ENCODE data around the gene NOP58.
"Not testable (repeated sequence)": the region's sequence is repeated elsewhere in the genome, so short reads cannot be mapped to it uniquely, and the experiment has no call there.

NOP58 gene, protein sequence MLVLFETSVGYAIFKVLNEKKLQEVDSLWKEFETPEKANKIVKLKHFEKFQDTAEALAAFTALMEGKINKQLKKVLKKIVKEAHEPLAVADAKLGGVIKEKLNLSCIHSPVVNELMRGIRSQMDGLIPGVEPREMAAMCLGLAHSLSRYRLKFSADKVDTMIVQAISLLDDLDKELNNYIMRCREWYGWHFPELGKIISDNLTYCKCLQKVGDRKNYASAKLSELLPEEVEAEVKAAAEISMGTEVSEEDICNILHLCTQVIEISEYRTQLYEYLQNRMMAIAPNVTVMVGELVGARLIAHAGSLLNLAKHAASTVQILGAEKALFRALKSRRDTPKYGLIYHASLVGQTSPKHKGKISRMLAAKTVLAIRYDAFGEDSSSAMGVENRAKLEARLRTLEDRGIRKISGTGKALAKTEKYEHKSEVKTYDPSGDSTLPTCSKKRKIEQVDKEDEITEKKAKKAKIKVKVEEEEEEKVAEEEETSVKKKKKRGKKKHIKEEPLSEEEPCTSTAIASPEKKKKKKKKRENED

DNA sequence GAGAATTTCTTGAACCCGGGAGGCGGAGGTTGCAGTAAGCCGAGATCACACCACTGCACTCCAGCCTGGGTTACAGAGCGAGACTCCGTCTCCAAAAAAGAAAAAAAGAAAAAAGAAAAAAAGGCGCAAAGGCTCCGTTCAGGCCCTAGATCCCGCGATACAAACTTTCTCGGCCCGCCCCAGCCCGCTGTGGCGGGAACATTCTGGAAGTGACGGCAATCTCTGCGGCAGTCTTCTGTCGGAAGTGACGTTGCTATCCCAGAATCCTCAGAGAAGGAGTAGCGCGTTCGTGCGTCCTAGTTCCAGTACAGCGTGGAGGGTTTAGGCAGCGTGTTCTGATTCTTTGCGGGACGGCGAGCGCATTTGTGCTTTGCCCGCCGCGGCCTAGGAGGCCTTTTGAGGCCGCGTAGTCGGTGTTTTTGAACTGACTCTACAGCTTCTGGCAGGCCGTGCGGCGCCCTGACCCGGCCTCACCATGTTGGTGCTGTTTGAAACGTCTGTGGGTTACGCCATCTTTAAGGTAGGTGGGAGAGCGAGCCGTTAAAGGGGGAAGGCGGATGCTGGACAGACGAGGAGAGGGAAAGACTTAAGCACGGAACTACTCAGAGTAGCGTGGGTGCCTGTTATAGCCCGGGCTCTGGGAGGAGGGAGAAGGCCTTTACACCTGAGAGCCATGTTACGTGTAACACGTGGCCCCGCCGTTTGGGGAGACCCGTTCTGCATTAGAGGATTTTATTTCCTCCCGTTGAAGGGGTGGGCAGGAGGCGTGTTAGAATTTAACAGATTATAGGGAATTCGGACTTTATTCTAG lies at the start of gene NOP58:
Gene NOP58 (plus strand): TSS at position 297 of the 811 bp plus-strand sequence. CDS start 179 bp downstream, at position 476.
- peak; percentile 94 for DNase-seq

DNA sequence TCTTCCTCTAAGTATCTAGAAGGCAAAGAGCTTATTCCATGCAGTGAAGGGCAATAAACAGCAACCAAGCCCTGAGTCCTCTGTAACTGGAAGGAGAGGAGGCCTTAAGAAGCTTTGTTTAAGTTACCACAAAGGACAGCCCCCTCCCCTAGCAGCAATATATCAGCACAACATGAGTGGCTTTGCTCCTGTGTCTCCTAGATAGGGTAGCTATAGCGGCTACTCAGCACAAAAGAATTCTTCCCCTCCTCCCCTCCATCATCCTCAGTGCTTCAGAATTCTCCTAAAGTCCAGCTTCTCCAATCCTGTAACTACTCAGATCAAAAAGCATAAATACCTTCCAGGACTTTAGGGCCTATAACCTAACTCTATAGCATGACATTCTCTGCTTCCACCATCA lies 43.7 kb upstream of the NOP58 start:
- no peak for DNase-seq

DNA sequence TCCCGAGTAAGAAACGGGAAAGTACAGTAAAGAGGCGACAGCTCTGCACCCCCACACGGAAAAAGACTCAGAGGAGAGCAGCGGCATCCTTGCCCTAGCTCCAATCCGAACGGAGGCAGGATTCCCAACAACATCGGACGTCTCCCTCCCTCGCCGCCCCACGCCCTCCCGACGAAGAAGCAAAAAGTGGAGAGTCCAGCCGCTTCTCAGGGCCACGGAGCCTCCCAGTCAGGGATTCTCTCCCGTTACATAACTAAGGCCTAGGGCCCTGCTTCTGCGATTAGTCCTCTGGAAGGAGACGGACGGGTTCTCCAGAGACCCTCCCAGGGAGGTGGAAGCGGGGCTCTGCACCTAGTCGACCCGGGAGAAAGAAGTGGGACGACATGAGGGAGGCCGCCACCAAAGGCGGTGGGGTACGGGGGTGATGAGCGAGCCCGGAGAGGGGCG lies 27.8 kb upstream of the NOP58 start:
- no peak for DNase-seq

DNA sequence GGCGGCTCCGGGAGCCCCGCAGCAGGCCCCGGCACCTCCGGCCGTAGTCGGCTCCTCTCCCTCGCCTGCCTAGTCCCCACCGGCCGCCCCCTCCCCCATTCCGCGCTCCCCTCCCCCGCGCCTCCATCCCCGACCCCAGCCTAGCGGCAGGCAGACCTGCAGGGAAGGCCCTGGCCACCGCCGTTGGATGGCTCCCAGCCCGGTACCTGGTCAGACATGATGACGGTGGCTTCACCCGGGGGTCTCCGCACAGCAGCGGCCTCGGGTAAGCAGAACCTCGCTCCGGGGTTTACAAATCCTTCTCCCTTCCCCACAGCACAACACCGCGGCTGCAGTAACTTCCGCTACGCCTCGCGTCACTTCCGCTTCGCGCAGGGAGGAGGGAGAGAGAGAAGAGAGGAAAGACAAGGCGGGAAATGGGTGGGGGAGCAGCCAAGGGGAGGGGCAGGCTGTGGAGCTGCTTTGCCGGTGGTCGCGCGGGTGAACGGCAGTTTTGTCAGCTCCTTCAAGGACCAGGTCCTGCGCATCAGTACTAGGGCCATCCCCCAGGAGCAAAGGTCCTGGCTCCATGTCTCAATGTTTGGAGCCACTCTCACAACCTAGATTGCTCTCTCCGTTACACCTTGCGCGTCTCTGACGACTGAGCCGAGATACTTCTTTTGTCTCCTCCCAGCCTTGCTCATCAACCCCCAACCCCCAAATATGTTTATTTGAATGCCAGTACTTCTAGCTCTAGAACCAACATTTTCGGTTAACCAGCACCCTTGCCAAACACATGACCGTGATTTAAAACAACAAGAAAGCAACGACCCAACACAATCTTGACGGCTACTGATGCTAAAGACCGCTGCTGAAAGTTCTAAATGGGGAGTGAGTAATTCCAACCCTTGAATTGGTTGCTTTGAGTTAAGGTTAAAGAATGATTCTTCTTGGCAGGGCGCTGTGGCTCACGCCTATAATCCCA lies 27.0 kb upstream of the NOP58 start, which contains the start of gene SUMO1:
Gene SUMO1 (minus strand): TSS at position 364 of the 964 bp plus-strand sequence. CDS start 146 bp downstream, at position 218.
- peak; percentile 93 for DNase-seq

DNA sequence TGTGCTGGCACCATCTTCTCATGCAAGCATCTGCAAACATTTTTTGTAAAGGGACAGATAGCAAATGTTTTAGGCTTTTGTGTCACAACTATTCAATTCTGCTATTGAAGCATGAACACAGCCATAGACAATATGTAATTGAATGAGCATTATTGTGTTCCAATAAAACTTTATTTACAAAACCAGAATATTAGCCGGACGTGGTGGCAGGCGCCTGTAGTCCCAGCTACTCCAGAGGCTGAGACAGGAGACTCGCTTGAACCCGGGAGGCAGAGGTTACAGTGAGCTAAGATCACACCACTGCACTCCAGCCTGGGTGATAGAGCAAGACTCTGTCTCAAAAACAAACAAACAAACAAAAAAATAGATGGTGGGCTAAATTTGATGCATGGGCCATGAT lies 17.9 kb upstream of the NOP58 start:
- DNase-seq = not testable (repeated sequence)

DNA sequence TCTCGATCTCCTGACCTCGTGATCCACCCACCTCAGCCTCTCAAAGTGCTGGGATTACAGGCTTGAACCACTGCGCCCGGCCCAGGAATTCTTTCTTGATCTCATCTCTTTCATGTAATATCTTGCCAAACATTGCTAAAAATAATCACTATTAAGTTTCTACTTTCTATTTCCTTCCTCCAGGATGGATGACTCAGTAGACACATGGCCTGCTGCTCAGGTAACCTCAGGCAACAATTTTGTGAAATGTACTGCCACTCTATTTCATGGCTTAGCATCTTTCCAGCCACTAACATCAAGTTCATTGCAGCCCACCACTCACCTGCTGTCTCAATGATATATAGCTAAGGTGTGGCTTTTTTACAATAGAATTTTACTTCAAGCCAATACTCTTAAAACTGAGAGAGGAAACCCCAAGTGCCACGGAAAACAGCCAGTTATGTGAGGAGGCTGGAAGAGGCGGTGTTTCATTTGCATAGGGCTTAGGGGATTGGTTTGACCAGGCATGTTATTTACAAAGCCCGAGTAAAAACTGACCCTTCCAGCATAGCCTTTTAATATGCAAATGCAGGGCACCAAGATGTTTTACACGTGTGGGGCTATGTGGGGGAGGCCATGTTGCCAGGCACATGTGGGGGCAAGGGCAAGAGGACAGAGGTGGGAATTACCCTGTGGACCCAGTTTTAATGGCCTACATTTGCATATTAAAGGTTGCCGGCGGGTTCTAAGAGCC lies 15.9 kb upstream of the NOP58 start:
- no peak for DNase-seq

DNA sequence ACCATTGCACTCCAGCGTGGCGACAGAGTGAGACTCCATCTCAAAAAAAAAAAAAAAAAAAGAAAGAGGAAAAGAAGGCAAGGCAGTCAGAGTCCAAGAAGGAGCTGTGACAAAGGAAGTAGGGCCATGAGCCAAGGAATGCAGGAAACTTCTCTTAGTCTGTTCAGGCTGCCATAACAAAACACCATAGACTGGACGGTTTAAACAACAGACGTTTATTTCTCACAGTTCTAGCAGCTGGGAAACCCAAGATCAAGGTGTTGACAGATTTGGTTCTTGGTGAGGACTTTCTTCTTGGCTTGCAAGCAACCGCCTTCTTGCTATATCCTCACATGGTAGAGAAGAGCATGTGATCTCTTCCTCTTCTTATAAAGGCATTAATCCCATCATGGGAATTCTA lies 14.1 kb upstream of the NOP58 start:
- no peak for DNase-seq

DNA sequence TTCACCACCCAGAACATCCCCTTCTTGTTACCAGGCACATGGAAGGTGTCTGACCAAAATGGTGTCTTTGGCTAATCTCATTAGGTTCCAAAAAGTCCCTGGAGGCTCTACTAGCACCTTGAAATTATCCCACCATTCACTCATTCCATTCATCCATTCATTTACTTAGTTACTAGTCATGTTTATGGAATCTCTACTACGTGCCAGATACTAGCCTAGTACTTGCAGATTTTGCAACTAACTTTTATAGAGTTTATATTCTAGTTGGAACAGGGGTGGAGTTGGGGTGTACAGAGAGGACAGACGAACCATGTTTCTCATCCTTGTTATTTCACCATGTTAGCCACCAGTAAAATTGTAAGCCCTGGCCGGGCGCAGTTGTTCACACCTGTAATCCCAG lies 4.0 kb upstream of the NOP58 start:
- DNase-seq = no peak

DNA sequence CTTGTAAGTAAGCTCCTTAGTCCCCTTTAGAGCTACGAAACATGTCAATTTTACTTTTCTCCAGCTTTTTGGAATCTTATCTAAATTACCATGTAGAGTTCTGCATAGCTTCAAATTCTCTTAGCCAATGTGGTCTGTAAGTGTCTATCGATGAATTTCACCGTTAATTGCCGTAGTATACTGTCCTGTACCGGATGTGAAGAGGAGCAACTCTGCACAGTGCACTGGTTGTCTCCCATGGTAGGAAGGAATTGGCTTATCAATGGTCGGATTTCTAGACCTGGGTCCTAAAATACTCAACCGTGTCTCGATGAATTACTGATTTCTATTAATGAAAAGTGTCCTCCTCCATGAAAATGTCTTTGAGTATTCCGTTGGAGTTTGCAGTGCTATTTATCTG lies 1.9 kb downstream of the NOP58 start:
- no peak for DNase-seq

DNA sequence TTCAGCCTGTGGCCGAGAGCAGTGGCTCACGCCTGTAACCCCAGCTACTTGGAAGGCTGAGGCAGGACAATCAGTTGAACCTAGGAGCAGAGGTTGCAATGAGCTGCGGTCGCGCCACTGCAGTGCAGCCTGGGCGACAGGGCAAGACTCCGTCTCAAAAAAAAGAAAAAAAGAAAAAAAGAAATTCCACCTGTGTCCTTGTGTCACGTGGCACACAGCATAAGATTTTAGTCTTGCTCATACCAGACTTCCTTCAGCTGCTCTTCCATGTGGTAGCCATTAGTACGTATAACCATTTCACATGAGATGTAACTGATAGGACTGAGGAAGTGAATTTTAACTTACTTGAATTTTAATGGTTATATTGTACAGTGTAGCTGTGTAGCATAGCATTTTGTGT lies 4.0 kb downstream of the NOP58 start:
- DNase-seq = peak; percentile 33

DNA sequence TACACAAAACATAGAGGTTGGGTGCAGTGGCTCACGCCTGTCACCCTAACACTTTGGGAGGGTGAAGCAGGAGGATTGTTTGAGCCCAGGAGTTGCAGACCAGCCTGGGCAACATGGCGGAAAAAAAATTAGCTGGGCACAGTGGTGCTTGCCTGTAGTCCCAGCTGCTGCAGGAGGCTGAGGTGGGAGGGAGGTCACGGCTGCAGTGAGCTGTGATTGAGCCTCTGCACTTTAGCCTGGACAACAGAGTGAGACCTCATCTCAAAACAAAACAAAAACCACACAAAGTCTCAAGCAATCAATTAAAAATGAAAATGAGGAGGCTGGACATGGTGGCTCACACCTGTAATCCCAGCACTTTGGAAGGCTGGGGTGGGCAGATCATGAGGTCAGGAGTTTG lies 4.9 kb downstream of the NOP58 start:
- DNase-seq = no peak

DNA sequence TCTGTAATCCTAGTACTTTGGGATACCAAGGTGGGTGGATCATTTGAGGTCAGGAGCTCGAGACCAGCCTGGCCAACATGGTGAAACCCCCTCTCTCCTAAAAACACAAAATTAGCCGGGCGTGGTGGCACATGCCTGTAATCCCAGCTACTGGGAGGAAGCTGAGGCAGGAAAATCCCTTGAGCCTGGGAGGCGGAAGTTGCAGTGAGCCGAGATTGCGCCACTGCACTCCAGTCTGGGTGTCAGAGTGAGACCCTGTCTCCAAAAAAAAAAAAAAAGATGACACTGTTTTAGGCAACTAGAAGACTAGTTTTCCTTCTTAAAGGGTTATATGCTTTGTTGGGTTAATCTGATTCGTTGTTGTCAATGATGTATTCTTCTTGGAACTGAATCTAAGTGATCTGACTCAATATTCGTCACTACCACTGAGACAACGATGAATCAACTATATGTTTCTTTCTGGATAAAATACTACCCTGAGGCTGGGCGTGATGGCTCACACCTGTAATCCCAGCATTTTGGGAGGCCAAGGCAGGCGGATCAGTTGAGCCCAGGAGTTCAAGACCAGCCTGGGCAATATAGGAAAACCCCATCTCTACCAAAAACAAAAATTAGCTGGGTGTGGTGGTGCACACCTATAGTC lies 10.6 kb downstream of the NOP58 start:
- DNase-seq = peak; percentile 59

DNA sequence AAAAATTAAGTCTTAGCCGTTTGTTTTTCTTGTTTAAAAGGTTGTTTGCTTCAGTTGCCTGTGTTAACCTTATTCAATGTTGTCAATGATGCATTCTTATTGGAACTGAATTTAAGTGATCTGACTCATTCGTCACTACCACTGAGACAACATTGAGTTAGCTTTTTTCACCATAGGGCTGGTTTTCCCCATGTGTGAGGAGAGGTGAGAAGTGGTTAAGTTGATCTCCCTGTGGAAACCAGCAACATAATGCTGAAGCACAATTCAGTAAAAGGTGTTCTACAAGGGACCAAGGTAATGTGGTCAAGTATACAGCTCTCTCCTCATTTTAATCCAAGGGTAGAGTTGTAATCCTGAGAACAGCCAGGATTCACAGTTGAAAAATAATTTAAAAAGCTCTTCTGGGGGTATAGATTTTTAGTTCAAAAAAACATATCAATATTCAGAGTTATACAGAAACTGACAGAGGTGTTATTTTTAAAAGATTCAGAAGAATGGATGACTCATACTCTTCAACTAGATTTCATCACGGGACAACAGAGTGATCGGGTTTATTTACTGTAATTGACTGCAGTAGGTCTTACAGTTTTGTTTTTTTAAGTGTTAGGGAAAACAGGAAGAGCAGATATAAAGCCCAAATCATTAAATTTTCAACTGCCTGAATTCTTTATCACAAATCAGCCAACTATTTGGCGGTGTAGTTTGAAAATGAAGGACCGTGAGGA lies 12.6 kb downstream of the NOP58 start:
- DNase-seq = no peak

DNA sequence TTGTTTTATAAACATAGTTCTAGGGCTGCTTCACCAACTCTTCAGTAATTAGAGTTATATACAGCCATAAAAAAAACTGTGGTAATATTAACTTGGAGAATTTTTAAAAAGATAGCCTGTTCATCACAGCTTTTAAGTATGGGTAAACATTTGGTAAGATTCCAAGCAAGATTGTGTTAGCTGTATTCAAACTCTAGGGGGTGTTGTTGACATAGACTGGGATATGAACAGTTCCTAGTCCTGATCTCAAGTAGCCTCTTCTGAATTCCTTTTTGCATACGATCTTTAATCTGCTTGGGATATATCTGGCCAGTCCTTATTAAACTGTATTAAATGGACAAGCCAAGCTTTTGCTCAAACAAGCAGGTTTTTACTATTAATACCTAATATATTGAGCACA lies 13.4 kb downstream of the NOP58 start:
- no peak for DNase-seq

DNA sequence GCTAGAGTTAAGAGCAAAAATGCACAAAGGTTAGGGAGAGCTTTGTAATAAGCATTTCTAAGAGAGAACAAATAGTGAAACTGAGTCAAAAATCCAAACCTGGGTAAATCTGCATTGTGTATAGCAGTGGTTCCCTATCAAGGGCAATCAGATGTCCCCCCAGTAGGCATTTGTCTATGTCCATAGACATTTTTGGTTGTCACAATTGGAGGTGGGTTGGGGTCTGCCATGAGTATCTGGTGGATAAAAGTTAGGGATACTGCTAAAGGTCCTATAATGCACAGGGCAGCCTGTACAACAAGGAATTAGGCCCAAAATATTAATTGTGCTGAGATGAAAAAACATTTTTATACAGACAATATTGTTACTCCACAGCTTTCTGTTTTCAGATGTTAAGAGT lies 21.0 kb downstream of the NOP58 start:
- DNase-seq = no peak

DNA sequence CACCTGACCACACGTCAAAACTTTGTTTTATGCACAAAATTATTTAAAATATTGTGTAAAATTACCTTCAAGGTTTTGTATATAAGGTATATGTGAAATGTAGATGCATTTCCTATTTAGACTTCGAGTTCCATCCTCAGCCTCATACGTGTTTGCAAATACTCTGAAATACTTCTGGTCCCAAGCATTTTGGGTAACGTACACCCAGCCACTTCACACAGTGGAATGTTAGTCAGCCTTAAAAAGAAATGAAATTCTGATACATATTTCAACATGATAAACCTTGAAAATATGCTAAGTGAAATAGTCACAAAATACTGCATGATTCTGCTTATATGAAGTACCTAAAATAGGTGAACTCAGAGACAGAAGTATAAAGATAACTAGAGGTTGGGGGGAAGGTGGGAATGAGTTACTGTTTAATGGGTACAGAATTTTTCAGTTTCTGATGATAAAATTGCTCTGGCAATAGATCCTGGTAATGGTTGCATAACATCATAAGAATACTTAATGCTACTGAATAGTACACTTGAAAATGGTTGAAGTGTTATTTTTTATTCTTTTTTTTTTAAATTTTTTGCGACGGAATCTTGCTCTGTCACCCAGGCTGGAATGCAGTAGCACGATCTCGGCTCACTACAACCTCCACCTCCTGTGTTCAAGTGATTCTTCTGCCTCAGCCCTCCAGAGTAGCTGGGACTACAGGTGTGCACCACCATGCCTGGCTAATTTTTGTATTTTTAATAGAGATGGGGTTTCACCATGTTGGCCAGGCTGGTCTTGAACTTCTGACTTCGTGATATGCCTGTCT lies 24.0 kb downstream of the NOP58 start:
- no peak for DNase-seq

DNA sequence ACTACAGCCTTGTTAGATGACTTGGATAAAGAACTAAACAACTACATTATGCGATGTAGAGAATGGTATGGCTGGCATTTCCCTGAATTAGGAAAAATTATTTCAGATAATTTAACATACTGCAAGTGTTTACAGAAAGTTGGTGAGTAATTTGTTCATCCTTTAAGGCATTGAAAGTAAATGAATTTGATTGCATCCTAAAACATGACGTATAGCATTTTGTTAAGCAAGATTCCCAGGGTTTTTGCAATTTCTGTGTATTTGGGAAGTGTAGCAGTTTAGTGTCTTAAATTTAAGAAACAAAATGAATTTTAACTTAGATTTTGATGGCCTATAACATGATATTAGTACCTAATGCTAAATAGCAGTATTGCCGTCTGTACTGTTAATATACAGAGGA lies 24.8 kb downstream of the NOP58 start:
- DNase-seq = no peak

DNA sequence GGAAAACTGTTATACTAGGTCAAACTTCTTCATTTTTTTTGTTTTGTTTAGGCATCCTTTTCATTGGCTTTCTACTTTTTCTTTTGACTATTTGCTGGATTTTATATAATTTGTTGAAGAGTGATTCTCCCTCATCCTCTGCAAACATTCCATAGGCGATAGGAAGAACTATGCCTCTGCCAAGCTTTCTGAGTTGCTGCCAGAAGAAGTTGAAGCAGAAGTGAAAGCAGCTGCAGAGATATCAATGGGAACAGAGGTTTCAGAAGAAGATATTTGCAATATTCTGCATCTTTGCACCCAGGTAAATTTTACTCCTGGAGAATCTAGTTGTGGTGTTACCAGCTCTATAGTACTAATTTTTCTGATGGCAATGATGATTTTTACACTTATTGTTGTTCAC lies 25.4 kb downstream of the NOP58 start:
- no peak for DNase-seq

DNA sequence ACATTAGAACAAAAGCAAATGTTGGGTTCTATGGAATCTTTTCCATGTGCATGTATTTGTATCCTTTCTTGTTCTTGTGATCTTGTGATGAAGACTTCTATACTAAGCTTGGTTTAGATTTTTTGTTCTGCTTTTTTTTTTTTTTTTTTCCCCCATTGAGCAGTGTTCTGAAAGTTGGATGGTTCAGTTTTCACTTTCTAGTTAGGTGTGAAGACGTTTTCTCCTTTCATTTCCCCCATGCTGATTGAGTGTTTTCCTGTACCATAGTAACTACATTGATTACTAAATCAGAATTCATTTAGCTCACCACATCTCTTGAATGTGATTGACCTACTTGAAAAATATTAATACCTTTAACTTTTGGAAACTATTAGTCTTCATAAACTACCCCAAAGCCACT lies 34.1 kb downstream of the NOP58 start:
- DNase-seq = no peak

DNA sequence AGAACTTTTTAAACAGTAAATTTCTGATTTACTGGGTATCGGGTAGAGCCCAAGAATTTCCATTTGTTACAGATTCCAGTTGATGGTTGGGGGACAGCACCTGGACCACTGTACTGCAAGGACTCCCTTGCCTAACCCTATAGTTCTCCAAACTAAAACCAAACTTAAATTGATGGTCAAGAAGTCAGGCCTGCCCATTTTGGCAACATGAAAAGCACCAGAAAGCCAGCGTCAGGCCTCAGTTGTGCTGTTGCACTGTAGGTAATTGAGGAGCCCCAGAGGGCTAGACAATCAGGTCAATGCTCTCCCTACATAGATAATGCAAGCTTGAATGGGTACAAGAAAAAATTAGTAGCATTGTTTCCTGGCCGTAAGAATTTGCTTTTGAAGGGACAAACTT lies 40.5 kb downstream of the NOP58 start:
- no peak for DNase-seq

Data from activated CD4-positive, alpha-beta T cell treated with anti-CD3 and anti-CD28 coated beads for 48 hours (primary cell).